RCC 7860 (cell line): Measurements from ENCODE around the gene CLASP1.
"Not testable (repeated sequence)": the region's sequence is repeated elsewhere in the genome, so short reads cannot be mapped to it uniquely, and the experiment has no call there.

Experiments
- DNase-seq: peaks from one replicate; pipeline ENCODE4 v3.0.0-alpha.2; 2015; ENCODE audit warnings: low spot score
- FAIRE-seq: peaks from 2 replicates; lab custom pipeline; 2012; peaks lifted over from hg19 to GRCh38; lab: Jason Lieb, UNC

The CLASP1 gene

DNA sequence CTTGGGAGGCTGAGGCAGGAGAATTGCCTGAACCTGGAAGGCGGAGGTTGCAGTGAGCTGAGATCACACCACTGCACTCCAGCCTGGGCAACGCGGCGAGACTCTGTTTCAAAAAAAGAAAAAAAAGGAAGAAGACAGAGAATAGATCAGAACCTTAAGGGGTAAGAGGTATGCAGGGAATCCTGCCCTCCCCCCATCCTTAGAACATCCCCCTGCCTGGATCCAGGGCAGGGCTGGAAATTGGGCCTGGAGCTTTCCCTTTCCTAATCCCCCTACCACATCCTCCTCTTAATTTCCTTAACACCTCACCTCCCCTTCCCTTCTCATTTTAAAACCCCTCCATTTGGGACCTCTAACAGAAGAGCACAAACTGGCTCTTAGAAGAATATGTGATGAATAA, 62.1 kb downstream of the CLASP1 start:
- DNase-seq = no peak
- no peak for FAIRE-seq

DNA sequence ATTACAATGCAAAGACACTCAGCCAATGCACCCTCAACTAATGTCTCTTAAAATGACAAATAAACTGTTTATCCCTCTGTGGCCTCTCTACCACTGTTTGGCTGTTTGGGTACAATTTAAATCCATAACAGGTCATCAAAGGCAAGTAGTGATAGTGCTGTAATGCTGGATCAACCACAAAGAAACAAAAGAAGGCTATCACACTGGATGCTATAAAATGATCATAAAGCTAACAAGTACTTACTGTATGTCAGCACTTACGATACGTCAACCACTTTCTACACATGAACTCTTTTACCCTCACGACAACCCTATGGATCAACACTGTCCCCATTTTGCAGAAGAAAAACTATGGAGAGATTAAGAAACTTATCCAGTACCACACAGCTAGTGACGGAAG, 64.5 kb downstream of the CLASP1 start:
- no peak for DNase-seq
- FAIRE-seq = no peak

DNA sequence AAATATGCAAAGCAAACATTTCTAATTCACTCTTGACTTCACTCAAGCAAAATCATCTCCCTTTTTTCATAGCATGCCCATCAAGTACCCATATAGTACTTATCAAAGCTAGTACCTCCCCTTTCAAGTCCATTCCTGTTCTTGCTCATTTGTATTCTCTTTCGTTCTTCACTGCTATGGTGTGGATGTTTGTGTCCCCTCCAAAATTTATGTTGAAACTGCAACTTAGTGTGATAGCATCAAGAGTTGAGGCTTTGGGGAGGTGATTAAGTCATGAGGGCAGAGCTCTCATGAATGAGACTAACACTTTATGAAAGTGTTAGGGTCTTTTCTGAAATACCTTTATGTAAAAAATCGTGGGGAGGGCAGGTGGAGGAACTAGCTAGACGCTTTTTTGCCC, 65.7 kb downstream of the CLASP1 start:
- FAIRE-seq (no peak), DNase-seq (no peak)

DNA sequence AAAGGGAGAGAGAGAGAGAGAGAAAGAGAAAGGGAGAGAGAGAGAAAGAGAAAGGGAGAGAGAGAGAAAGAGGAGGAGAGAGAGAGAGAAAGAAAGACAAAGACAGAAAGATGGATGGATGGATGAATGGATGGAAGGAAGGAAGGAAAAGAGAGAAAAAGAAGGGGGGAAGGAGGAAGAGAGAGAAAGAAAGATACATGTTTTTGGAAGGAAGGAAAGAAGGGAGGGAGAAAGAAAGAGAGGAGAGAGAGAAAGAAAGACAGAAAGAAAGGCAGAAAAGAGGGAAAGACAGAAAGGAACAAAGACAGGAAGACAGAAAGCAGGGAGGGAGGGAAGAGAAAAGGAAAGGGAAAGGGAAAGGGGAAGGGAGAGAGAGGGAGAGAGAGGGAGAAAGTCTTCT, 67.0 kb downstream of the CLASP1 start:
- FAIRE-seq = no peak
- DNase-seq = no peak

DNA sequence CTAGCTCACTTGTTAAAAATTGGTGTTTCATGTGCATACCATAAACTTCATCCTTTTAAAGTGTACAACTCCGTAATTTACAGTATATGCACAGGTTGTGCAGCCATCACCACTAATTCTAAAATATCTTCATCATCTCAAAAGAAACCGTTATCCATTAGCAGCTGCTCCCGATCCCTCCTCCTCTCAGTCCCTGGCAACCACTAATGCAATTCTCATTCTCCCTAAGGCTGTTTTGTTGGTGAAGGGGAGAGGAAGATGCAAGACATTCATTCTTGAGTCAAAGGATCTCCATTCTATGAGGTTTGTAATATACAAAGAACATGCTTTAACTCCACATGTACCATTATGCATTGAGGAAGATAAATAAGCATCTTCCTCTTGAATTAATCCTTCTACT, 70.0 kb downstream of the CLASP1 start:
- DNase-seq (no peak), FAIRE-seq (no peak)

DNA sequence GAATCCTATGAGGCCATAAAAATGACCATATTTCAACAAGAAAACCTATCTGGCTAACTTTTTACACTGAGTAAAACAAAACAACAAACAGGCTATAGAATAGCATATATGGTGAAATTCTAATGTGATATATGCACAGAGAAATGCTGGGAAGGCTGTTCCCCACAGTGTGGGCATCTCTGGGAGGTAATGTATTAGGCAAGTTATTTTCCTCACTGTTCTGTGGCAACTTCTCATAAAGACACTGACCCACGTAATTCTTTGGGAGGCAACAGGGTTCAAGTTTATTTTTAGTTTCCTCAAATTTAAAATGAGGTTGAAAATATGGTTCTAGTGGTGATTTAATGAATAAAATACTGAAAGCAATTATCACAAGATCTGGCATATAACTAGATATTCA, 71.9 kb downstream of the CLASP1 start:
- FAIRE-seq = no peak
- no peak for DNase-seq

DNA sequence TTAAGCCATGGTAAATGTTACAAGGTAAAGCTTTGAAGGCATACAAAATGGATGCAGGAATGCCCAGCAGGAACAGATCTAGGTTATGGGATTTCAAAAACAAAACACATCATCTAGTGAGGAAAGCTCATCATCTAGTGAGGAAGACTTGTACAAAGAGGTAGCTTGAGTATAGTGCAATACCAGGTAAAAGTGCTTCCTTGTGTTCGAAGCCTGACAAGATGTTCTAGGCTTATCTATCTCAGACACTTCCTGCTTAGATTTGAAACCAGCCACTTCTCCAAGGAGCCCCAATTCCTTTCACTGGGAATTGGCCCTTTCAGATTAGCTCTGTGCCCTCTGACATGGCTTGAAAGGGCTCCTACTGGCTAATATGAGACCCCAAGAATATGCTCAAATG, 73.0 kb downstream of the CLASP1 start:
- DNase-seq (no peak), FAIRE-seq (no peak)

DNA sequence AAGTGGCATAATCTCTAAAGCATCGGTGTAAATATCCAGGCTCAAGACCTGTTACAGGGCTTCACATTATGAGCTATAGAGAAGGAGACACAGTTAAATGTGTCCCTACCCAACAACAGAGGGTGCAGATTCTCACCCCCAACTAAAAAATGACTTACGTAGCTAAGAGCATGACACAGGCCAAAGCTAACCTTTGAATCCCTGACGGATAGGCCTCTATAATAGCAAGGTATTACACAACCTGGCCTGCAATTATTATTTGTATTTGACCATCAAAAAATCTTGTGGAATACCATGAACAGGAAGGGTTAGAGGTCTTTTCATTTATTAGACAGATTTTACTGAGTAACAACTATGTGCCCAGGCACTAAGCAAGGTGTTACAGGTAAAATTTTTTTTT, 73.5 kb downstream of the CLASP1 start:
- DNase-seq (no peak), FAIRE-seq (no peak)

DNA sequence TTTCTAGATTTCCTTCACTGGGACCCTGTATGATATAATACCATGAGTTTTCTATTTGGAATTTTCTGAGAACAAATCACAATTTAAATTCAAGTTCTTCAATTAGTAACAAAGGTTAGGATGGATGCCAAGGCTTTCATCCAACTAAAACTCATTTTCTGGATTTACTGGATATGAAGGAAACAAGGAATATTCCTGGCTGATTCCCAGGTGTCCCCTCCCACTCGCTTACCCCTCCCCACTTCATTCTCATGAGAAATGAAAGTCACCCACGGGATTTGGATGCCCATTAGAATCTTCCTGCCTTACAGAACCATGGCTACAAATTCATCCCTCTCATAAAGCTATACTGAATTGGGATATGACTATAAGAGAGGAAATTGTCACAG, 78.6 kb downstream of the CLASP1 start:
- no peak for FAIRE-seq

DNA sequence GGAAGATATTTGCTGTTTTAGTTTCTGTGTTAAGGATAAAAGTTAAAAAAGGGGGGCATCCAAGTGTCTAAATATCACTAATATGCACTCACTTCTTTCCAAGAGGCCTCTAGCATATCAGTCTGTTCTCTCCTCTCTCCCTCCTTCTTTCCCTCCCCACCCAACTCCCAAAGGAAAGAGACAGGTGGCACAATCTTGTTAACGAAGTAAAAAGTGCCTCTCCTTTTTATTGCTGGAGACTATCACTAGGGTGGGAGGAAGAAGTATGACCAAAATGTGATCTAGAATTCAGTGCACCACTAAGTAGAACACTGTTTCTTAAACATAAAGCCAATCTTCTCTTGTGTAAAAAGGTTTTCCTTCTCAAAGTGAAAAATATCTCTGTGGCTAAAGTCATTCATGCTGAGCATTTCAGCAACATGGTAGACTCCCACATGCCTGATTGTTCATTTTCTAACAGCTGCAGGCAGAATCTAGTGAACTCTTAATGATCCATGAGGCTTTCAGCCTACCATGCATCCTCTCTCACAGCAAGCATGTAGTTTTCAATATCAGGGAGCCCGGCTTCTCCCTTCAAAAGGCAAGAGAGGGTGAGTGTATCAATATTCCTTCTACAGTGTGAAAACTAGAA, 79.1 kb downstream of the CLASP1 start:
- FAIRE-seq (no peak), DNase-seq (no peak)

More for the DNA sequence above, 78.6 kb downstream of the CLASP1 start:
- no peak for DNase-seq

DNA sequence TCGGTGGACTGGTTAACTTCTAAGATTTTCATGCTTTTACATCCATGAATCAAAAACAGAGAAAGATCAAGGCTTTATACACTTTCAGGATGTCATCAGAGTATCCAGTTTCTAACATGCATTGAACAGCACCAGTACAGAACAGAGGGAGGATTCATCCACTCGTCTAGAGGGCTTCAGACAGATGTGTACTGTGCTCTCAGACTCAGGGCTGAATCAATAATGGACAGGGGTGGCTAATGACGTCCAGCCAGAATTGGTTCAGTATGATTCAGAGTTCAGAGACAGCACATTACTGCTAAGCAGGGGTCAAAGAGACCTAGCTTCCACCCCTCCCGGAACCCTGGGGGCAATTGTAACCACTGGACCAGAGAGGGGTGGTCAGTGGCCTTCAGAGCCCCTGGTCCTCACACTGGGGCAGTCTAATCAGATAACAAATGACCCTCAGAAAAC, 81.3 kb downstream of the CLASP1 start:
- DNase-seq = no peak
- no peak for FAIRE-seq

DNA sequence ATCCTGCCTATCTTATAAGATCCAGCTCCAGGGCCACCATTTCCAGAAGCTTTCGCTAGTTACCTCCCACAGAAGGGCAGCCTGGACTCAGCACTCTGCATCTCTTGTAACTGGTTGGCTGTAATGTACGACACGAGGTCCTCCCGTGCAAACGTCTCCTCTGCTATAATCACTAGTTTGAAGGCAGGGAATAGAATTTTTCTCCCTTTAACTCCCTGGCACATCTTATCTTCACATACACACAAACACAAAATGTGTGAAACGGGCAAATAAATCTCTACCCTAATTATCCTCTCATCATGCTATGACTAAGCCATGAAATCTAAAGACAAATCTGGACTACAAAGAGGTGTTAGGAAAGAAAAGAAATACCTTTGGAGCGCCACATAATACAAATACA, 81.8 kb downstream of the CLASP1 start:
- DNase-seq = no peak
- no peak for FAIRE-seq

DNA sequence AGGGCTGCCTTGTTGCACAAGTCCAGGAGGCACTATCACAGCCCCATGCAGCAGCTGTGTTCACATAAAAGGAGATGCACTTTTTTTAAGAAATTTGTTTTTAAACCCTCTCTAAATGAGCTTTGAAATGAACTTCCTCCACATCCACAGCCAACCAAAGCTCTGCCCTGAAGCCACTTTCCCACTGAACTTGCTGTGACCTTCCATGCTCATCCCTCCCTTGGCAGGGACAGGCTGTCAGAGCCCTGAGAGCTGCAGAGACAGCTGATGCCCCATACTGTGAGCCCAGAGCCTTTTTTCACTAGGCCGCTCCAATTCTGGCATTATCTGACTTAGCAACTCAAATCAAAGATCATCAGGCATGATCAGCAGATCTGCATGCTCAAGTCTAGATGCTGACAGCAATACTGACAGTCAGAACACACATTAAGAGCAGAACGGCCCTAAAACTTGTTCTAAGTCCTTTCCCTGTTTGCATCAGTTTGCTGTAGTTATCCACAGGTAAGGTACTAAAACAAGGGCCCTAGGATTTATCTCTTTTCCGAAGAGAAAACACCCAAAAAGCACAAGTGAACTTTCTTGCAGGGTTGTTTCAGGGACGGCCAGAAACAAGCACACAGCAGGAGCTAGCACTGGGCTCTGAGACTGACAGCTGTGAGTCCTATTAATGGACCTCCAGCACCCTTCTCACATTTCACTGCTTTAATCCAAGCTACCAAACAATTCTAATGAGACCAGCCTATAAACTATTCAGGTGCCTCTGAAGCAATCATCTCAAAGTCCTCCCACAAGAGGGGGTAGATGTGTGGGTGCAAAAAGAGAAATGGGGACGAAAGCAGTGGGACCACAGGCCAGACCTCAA, 83.6 kb downstream of the CLASP1 start:
- no peak for DNase-seq
- no peak for FAIRE-seq

DNA sequence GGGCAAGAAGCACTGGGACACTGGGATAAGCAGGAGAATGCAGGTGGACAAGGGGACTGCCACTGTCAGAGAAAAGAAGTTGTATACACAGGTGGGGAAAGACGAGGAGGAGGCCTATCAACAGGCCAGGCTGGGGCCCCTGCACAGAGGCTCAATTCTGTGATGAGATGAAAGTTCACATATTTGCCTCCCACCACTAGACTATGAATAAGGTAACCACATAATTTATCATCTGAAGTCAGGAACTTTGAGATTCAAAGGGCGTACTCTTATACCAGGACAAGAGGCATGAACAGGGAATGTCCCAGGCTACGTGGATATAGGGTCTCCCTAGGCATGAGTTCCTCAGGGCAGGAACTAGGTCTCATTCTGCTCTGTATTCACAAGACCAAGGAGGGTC, 84.4 kb downstream of the CLASP1 start:
- FAIRE-seq = no peak
- no peak for DNase-seq

DNA sequence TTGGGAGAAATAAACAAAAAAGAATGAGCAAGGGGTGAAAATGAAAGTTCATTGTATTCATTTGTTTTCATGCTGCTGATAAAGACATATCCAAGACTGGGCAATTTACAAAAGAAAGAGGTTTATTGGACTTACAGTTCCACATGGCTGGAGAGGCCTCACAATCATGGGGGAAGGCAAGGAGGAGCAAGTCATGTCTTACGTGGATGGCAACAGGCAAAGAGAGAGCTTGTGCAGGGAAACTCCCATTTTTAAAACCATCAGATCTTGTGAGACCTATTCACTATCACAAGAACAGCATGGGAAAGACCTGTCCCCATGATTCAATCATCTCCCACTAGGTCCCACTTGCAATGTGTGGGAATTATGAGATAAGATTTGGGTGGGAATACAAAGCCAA, 85.5 kb downstream of the CLASP1 start:
- not testable (repeated sequence) for FAIRE-seq, DNase-seq

DNA sequence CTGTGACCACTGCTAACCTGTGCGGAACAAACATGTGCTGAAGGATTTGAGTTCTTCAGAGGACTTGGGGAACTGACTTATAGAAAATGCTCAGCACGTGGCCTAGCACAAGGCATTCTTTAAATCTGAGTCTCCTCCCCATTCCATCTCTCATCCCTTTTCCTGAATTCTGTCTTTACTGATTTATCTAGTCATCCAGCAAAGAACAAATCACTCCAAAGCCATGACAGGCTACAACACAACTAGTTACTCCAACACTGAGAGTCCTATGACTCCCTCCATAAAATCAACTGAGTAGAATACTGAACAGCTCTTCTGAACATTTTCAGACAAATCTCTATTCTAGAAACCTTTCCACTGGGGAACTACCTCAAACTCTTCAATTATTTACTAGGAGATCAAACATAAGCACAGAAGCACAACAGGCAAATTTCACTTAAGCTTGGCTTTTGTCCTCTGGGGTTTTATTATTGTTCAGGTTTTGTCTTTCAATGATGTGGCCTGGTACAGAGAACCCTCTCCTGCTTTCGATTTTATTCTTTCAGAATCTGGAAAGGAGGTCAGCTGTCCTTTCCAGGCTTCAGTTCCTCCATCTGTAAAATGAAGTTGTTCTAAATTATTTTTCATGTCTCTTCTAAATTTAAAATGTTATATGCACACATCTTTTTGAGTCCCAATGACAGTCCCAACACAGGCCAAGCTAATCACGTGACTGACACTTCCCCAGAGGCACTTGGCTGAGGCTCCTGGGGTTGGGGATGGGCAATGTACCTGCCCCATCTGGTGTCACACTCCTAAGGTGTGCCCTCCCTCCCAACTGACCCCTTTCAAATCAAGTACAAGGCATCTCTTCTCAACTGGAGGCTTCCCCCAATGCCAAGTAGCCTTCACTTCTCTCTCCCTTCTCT, 86.7 kb downstream of the CLASP1 start:
- FAIRE-seq (no peak), DNase-seq (no peak)

DNA sequence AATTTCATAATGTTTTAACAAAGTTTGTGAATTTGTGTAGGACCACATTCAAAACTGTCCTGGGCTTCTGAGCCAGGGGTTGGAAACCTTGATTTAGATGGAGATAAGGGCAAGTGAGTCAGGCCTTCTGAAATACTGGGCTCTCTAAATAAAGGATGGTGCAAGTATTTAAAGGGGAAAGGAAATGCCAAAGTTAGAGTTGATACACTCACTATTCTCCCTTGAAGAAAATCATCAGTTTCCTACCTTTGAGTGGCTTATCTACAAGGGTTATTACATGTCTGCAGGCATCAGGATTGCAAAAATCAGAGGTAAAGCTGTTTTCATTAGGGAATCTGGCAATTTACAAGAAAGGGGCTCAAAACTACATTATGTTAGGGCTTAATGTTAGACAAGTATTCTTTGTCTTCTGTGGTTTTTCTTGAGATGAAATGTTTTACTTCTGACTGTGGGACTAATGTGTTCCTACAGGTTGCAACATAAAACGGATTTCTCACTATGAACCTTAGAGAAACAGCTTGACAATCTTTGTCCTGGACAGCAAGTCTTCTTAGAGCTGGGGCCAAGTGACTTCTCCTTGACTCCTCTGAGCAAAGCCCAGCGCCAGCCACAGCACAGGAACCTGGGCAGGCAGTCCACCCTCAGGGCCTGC, 87.5 kb downstream of the CLASP1 start:
- no peak for DNase-seq
- FAIRE-seq = no peak

DNA sequence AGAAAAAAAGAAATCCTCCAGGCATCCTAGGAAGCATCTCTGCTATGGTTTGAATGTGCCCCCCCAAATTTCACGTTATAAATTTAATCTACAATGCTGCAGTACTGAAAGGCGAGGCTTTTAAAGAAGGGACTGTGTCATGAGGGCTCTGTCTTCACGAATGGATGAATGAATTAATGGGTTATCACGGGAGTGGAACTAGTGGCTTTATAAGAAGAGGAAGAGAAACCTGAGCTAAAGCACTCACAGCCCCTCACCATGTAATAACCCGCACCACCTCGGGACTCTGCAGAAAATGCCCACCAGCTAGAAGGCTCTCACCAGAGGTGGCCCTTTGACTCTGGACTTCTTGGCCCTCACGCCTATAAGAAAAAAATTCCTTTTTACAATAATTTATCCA, 90.9 kb downstream of the CLASP1 start:
- FAIRE-seq = no peak

DNA sequence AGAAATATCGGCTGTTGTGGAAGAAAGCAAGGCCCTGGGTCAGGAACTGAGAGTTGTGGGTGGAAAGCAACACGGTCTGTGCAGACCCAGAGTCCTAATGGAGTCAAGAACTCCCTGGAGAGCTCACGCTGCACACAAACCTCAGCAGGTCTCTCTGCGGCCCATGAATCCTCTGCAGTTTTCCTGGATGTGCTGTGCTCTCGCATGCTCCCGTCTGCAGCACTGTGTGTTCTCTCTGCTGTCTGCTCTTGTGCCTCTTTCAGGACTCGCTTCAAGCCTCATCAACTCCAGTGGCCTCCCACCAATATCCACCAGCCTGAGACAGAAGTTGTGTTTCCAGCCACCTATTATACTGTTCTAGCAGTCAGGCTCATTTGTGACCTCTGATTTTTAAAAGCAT, 94.3 kb downstream of the CLASP1 start:
- FAIRE-seq (no peak), DNase-seq (no peak)

More for the DNA sequence above, 90.9 kb downstream of the CLASP1 start:
- DNase-seq = no peak

DNA sequence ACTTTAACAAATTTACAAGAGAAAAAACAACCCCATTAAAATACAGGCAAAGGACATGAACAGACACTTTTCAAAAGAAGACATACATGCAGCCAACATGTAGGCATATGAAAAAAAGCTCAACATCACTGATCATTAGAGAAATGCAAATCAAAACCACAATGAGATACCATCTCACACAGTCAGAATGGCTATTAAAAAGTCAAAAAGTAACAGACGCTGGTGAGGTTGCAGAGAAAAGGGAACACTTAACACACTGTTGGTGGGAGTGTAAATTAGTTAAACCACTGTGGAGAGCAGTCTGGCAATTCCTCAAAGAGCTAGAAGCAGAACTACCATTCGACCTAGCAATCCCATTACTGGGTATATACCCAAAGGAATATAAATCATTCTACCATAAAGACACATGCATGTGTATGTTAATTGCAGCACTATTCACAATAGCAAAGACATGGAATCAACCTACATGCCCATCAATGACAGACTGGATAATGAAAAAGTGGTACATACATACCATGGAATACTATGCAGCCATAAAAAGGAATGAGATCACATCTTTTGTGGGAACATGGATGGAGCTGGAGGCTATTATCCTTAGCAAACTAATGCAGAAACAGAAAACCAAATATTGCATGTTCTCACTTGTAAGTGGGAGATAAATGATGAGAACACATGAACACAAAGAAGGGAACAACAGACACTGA, 96.6 kb downstream of the CLASP1 start:
- DNase-seq, FAIRE-seq: not testable (repeated sequence)
